A673 (cell line): Measurements from ENCODE around the gene DPM2. TPM values are rescaled to one million over a fixed set of nuclear protein-coding genes. Genes with fewer than 3 reads are reported as not detected.

Source experiments
- BruUV-seq: library from RNA; stranded (reverse); fragments of 400-500 nt; replicated peaks from 2 replicates; lab custom pipeline; 2021; lab: Mats Ljungman, UMichigan
- CTCF ChIA-PET: fragments of 300-600 bp; sonication (Branson Sonifier 250); formaldehyde crosslinking; loops from one replicate; lab custom pipeline; 2022; ENCODE audit warnings: antibody characterized with exemption; lab: Charles Lee
- POLR2A ChIA-PET: fragments of 300-600 bp; sonication (Branson Sonifier 250); formaldehyde crosslinking; loops from one replicate; lab custom pipeline; 2022; ENCODE audit warnings: antibody characterized with exemption; ENCODE audit not compliant: low non-redundant PET; lab: Charles Lee
- DNase-seq: peaks from one replicate; pipeline ENCODE4 v3.0.0-alpha.2; 2015; ENCODE audit warnings: low spot score
- H3K27ac ChIP-seq: fragments of 200-600 bp; sonication (generic); 2 replicates; pipeline ENCODE4 v1.5.1; 2016; ENCODE audit warnings: mixed run types, low read depth, mild to moderate bottlenecking, mixed read lengths, antibody characterized with exemption, low read length; ENCODE audit not compliant: poor library complexity, severe bottlenecking
- H3K27me3 ChIP-seq: fragments of 200-600 bp; sonication (generic); replicated peaks from 2 replicates; pipeline ENCODE4 v1.6.1; 2017; ENCODE audit warnings: mixed run types, low read depth, mild to moderate bottlenecking, mixed read lengths, antibody characterized with exemption, low read length; ENCODE audit not compliant: insufficient read depth, poor library complexity
- H3K36me3 ChIP-seq: fragments of 200-600 bp; sonication (generic); 2 replicates; pipeline ENCODE4 v1.6.1; 2016; ENCODE audit warnings: mixed run types, mild to moderate bottlenecking, mixed read lengths, antibody characterized with exemption, low read length; ENCODE audit not compliant: insufficient read depth, poor library complexity, severe bottlenecking
- H3K4me1 ChIP-seq: fragments of 200-600 bp; sonication (generic); 2 replicates; pipeline ENCODE4 v1.6.1; 2017; ENCODE audit warnings: mixed run types, mild to moderate bottlenecking, mixed read lengths, antibody characterized with exemption, low read length; ENCODE audit not compliant: insufficient read depth, poor library complexity, severe bottlenecking
- H3K4me3 ChIP-seq: fragments of 200-600 bp; sonication (generic); 2 replicates; pipeline ENCODE4 v1.5.1; 2016; ENCODE audit warnings: low read depth, mixed run types, mild to moderate bottlenecking, mixed read lengths, low read length; ENCODE audit not compliant: poor library complexity, severe bottlenecking
- H3K9me3 ChIP-seq: fragments of 200-600 bp; sonication (generic); 2 replicates; pipeline ENCODE4 v1.6.1; 2016; ENCODE audit warnings: mixed run types, low read depth, mild to moderate bottlenecking, mixed read lengths, antibody characterized with exemption, low read length; ENCODE audit not compliant: poor library complexity, severe bottlenecking
- EZH2 ChIP-seq: fragments of 200-600 bp; sonication (generic); IDR thresholded peaks from 2 replicates; pipeline ENCODE4 v1.6.1; 2017; ENCODE audit warnings: borderline replicate concordance, low read depth, mild to moderate bottlenecking, mixed read lengths, antibody characterized with exemption, low read length; ENCODE audit not compliant: poor library complexity, severe bottlenecking
- intact Hi-C: fragments of 100-400 bp; cut with micrococcal nuclease; formaldehyde crosslinking; loops from one replicate; pipeline ENCODE4 v1.10.0; 2022; ENCODE audit not compliant: unreplicated experiment
- total RNA-seq: library from RNA; stranded (reverse); gene quantifications from 2 replicates; pipeline ENCODE4 v1.2.3, GENCODE V29; 2021
- TF ChIP-seq, protein P1 (sequence below): fragments of 300-800, 200-600 bp; sonication (generic); conservative IDR thresholded peaks from 2 replicates; pipeline ENCODE4 v1.5.1; 2017; ENCODE audit warnings: low read depth, mild to moderate bottlenecking, antibody characterized with exemption, low read length, moderate library complexity, mixed read lengths

Gene DPM2
- total RNA-seq, 1 experiment from 2014 or later, result 51.5 TPM

DNA sequence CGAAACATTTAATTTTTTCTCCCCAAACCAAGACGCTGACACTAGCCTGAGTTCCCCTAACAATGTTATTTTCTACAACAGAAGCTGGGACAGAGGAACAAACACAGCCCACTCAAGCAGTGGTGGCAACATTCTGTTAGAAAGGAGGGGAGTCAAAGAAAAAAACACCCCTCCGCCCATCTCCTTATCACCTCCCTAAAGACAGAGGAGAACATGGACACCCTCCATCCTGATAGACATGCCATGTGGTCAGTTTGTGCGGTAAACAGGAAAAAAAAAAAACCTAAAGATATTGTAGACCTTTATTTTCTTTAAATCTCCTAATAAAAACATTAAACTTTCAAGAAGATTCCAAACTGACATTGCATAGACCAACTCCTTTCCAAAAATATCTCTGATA is 2.9 kb upstream of the DPM2 start:
- Histone ChIP-seq H3K27me3 (no peaks in the 10 kb centered on the region), H3K27ac (no peak overlapping the region), H3K36me3 (peaks cover 21% of the 10 kb centered on the region), H3K4me1 (peaks cover 16% of the 10 kb centered on the region), H3K4me3 (no peak overlapping the region), H3K9me3 (no peaks in the 10 kb centered on the region)
- intact Hi-C loops, result no loop called here
- no peak for DNase-seq
- BruUV-seq, result no TSS peak
- ChIA-PET POLR2A (no interaction called here), CTCF (no interaction called here)
- TF ChIP-seq, protein P1, sequence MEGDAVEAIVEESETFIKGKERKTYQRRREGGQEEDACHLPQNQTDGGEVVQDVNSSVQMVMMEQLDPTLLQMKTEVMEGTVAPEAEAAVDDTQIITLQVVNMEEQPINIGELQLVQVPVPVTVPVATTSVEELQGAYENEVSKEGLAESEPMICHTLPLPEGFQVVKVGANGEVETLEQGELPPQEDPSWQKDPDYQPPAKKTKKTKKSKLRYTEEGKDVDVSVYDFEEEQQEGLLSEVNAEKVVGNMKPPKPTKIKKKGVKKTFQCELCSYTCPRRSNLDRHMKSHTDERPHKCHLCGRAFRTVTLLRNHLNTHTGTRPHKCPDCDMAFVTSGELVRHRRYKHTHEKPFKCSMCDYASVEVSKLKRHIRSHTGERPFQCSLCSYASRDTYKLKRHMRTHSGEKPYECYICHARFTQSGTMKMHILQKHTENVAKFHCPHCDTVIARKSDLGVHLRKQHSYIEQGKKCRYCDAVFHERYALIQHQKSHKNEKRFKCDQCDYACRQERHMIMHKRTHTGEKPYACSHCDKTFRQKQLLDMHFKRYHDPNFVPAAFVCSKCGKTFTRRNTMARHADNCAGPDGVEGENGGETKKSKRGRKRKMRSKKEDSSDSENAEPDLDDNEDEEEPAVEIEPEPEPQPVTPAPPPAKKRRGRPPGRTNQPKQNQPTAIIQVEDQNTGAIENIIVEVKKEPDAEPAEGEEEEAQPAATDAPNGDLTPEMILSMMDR, result no peak
- TF ChIP-seq EZH2, result no peak

GRCh38 chr9:127938298-127938690 is 640 bp upstream of the DPM2 start:
- ChIA-PET POLR2A (no interaction called here), CTCF (no interaction called here)
- intact Hi-C loops, result no loop called here
- Histone ChIP-seq H3K27ac (peak overlapping the region; percentile 53), H3K9me3 (no peaks in the 10 kb centered on the region), H3K27me3 (no peaks in the 10 kb centered on the region), H3K4me1 (peaks cover 13% of the 10 kb centered on the region), H3K4me3 (peak overlapping the region; percentile 87), H3K36me3 (peaks cover 22% of the 10 kb centered on the region)
- TF ChIP-seq EZH2, result no peak
- TF ChIP-seq, protein P1, result no peak
- no TSS peak for BruUV-seq
- DNase-seq, result no peak

DNA sequence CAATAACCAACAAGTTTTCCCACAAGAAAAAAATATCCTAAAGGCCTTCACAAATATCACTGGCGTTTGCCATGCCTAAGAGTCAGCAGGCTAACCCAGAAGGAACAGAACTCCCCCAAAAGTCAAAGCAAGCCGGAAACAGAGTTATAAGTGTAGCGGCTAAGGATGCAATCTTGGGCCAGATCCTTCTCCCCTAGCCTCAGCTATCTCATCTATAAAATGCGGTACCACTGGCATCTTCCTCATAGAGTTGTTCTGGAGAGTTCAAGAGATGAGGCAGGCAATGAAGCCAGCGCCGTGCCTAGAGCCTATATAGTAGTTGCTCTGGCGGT is 632 bp downstream of the DPM2 start:
- Histone ChIP-seq H3K27ac (peak overlapping the region; percentile 53), H3K9me3 (no peaks in the 10 kb centered on the region), H3K36me3 (peaks cover 11% of the 10 kb centered on the region), H3K4me3 (peak overlapping the region; percentile 87), H3K27me3 (no peaks in the 10 kb centered on the region), H3K4me1 (peaks cover 13% of the 10 kb centered on the region)
- TF ChIP-seq EZH2, result no peak
- TF ChIP-seq, protein P1, result no peak
- DNase-seq, result no peak
- BruUV-seq, result no TSS peak
- intact Hi-C loops, result no loop called here
- CTCF ChIA-PET, result no interaction called here
- POLR2A ChIA-PET, result no interaction called here
